ENCODE results near the gene CALCOCO1.

The CALCOCO1 gene

GRCh38 chr12:53676656-53677015, 50.6 kb downstream of the CALCOCO1 start:
- H3K9ac ChIP-seq (ENCODE audit: low read depth, low read length), result peak overlapping the region; percentile 45
- peaks cover 31% of the 10 kb centered on the region for H3K36me3 ChIP-seq (ENCODE audit: control insufficient read depth, insufficient read depth, low read length)
- H3K4me1 ChIP-seq (ENCODE audit: control insufficient read depth, insufficient read depth, low read length), result peaks cover 23% of the 10 kb centered on the region
- H3K27me3 ChIP-seq (ENCODE audit: control insufficient read depth, insufficient read depth, low read length), result no peaks in the 10 kb centered on the region; the same call in 1 of the 2 replicates
- peak overlapping the region; percentile 58 for H3K4me3 ChIP-seq (ENCODE audit: low read depth, low read length)
- no peaks in the 10 kb centered on the region for H3K9me3 ChIP-seq (ENCODE audit: control insufficient read depth, insufficient read depth, low read length)
- peak overlapping the region; percentile 91 for H3K27ac ChIP-seq (ENCODE audit: low read depth, low read length)

GRCh38 chr12:53675701-53676607, 51.3 kb downstream of the CALCOCO1 start, which contains the start of gene ATP5MC2:
ATP5MC2 (minus strand) TSS chr12:53676083; CDS start chr12:53672614, 3,469 bp downstream.
- H3K27me3 ChIP-seq (ENCODE audit: control insufficient read depth, insufficient read depth, low read length), result no peaks in the 10 kb centered on the region; the same call in 1 of the 2 replicates
- H3K9ac ChIP-seq (ENCODE audit: low read depth, low read length), result peak within 1 kb of the TSS; percentile 92
- peaks cover 38% of the 10 kb centered on the region for H3K36me3 ChIP-seq (ENCODE audit: control insufficient read depth, insufficient read depth, low read length)
- no peaks in the 10 kb centered on the region for H3K9me3 ChIP-seq (ENCODE audit: control insufficient read depth, insufficient read depth, low read length)
- peaks cover 23% of the 10 kb centered on the region for H3K4me1 ChIP-seq (ENCODE audit: control insufficient read depth, insufficient read depth, low read length)
- peak within 1 kb of the TSS; percentile 79 for H3K4me3 ChIP-seq (ENCODE audit: low read depth, low read length)
- peak within 1 kb of the TSS; percentile 97 for H3K27ac ChIP-seq (ENCODE audit: low read depth, low read length)

GRCh38 chr12:53674977-53675700, 52.1 kb downstream of the CALCOCO1 start:
- Histone ChIP-seq H3K27ac (ENCODE audit: low read depth, low read length) (peak overlapping the region; percentile 97), H3K9ac (ENCODE audit: low read depth, low read length) (peak overlapping the region; percentile 92), H3K27me3 (ENCODE audit: control insufficient read depth, insufficient read depth, low read length) (no peaks in the 10 kb centered on the region; the same call in 1 of the 2 replicates), H3K4me1 (ENCODE audit: control insufficient read depth, insufficient read depth, low read length) (peaks cover 23% of the 10 kb centered on the region), H3K36me3 (ENCODE audit: control insufficient read depth, insufficient read depth, low read length) (peaks cover 46% of the 10 kb centered on the region), H3K9me3 (ENCODE audit: control insufficient read depth, insufficient read depth, low read length) (no peaks in the 10 kb centered on the region), H3K4me3 (ENCODE audit: low read depth, low read length) (peak overlapping the region; percentile 79)

- Histone ChIP-seq H3K36me3 (ENCODE audit: control insufficient read depth, insufficient read depth, low read length) (peaks cover 84% of the 10 kb centered on the region), H3K27ac (ENCODE audit: low read depth, low read length) (no peak overlapping the region), H3K4me1 (ENCODE audit: control insufficient read depth, insufficient read depth, low read length) (peaks cover 7% of the 10 kb centered on the region), H3K27me3 (ENCODE audit: control insufficient read depth, insufficient read depth, low read length) (no peaks in the 10 kb centered on the region), H3K9me3 (ENCODE audit: control insufficient read depth, insufficient read depth, low read length) (no peaks in the 10 kb centered on the region), H3K9ac (ENCODE audit: low read depth, low read length) (no peak overlapping the region), H3K4me3 (ENCODE audit: low read depth, low read length) (no peak overlapping the region)
Measured at GRCh38 chr12:53670971-53671370, 56.3 kb downstream of the CALCOCO1 start.

GRCh38 chr12:53670308-53670707, 56.9 kb downstream of the CALCOCO1 start:
- no peaks in the 10 kb centered on the region for H3K27me3 ChIP-seq (ENCODE audit: control insufficient read depth, insufficient read depth, low read length)
- H3K9ac ChIP-seq (ENCODE audit: low read depth, low read length), result no peak overlapping the region
- H3K4me3 ChIP-seq (ENCODE audit: low read depth, low read length), result no peak overlapping the region
- H3K4me1 ChIP-seq (ENCODE audit: control insufficient read depth, insufficient read depth, low read length), result peaks cover 7% of the 10 kb centered on the region
- no peak overlapping the region for H3K27ac ChIP-seq (ENCODE audit: low read depth, low read length)
- H3K36me3 ChIP-seq (ENCODE audit: control insufficient read depth, insufficient read depth, low read length), result peaks cover 91% of the 10 kb centered on the region
- H3K9me3 ChIP-seq (ENCODE audit: control insufficient read depth, insufficient read depth, low read length), result no peaks in the 10 kb centered on the region

GRCh38 chr12:53667080-53667479, 60.2 kb downstream of the CALCOCO1 start:
- Histone ChIP-seq H3K9ac (ENCODE audit: low read depth, low read length) (no peak overlapping the region), H3K27ac (ENCODE audit: low read depth, low read length) (no peak overlapping the region), H3K27me3 (ENCODE audit: control insufficient read depth, insufficient read depth, low read length) (no peaks in the 10 kb centered on the region), H3K36me3 (ENCODE audit: control insufficient read depth, insufficient read depth, low read length) (peaks cover 82% of the 10 kb centered on the region), H3K4me3 (ENCODE audit: low read depth, low read length) (no peak overlapping the region), H3K4me1 (ENCODE audit: control insufficient read depth, insufficient read depth, low read length) (no peaks in the 10 kb centered on the region), H3K9me3 (ENCODE audit: control insufficient read depth, insufficient read depth, low read length) (no peaks in the 10 kb centered on the region)

- H3K4me3 ChIP-seq (ENCODE audit: low read depth, low read length), result no peak overlapping the region
- no peaks in the 10 kb centered on the region for H3K27me3 ChIP-seq (ENCODE audit: control insufficient read depth, insufficient read depth, low read length)
- H3K9ac ChIP-seq (ENCODE audit: low read depth, low read length), result no peak overlapping the region
- H3K36me3 ChIP-seq (ENCODE audit: control insufficient read depth, insufficient read depth, low read length), result peaks cover 63% of the 10 kb centered on the region
- H3K27ac ChIP-seq (ENCODE audit: low read depth, low read length), result no peak overlapping the region
- no peaks in the 10 kb centered on the region for H3K9me3 ChIP-seq (ENCODE audit: control insufficient read depth, insufficient read depth, low read length)
- H3K4me1 ChIP-seq (ENCODE audit: control insufficient read depth, insufficient read depth, low read length), result no peaks in the 10 kb centered on the region
Measured at GRCh38 chr12:53664936-53665335, 62.3 kb downstream of the CALCOCO1 start.

- Histone ChIP-seq H3K4me1 (ENCODE audit: control insufficient read depth, insufficient read depth, low read length) (peaks cover 4% of the 10 kb centered on the region), H3K9ac (ENCODE audit: low read depth, low read length) (no peak overlapping the region), H3K4me3 (ENCODE audit: low read depth, low read length) (no peak overlapping the region), H3K36me3 (ENCODE audit: control insufficient read depth, insufficient read depth, low read length) (peaks cover 56% of the 10 kb centered on the region), H3K27me3 (ENCODE audit: control insufficient read depth, insufficient read depth, low read length) (no peaks in the 10 kb centered on the region), H3K27ac (ENCODE audit: low read depth, low read length) (no peak overlapping the region), H3K9me3 (ENCODE audit: control insufficient read depth, insufficient read depth, low read length) (no peaks in the 10 kb centered on the region)
Measured at GRCh38 chr12:53664191-53664590, 63.1 kb downstream of the CALCOCO1 start.

GRCh38 chr12:53660041-53660440, 67.2 kb downstream of the CALCOCO1 start:
- Histone ChIP-seq H3K4me3 (ENCODE audit: low read depth, low read length) (no peak overlapping the region), H3K36me3 (ENCODE audit: control insufficient read depth, insufficient read depth, low read length) (peaks cover 18% of the 10 kb centered on the region), H3K27ac (ENCODE audit: low read depth, low read length) (peak overlapping the region; percentile 94), H3K27me3 (ENCODE audit: control insufficient read depth, insufficient read depth, low read length) (no peaks in the 10 kb centered on the region), H3K9me3 (ENCODE audit: control insufficient read depth, insufficient read depth, low read length) (no peaks in the 10 kb centered on the region), H3K9ac (ENCODE audit: low read depth, low read length) (no peak overlapping the region), H3K4me1 (ENCODE audit: control insufficient read depth, insufficient read depth, low read length) (peaks cover 15% of the 10 kb centered on the region)

GRCh38 chr12:53659571-53659981, 67.7 kb downstream of the CALCOCO1 start:
- H3K27ac ChIP-seq (ENCODE audit: low read depth, low read length), result peak overlapping the region; percentile 94
- peaks cover 15% of the 10 kb centered on the region for H3K4me1 ChIP-seq (ENCODE audit: control insufficient read depth, insufficient read depth, low read length)
- no peak overlapping the region for H3K4me3 ChIP-seq (ENCODE audit: low read depth, low read length)
- no peaks in the 10 kb centered on the region for H3K9me3 ChIP-seq (ENCODE audit: control insufficient read depth, insufficient read depth, low read length)
- no peaks in the 10 kb centered on the region for H3K27me3 ChIP-seq (ENCODE audit: control insufficient read depth, insufficient read depth, low read length)
- H3K9ac ChIP-seq (ENCODE audit: low read depth, low read length), result peak overlapping the region; percentile 30; the same call in 1 of the 2 replicates
- peaks cover 13% of the 10 kb centered on the region for H3K36me3 ChIP-seq (ENCODE audit: control insufficient read depth, insufficient read depth, low read length)
